BJ (cell line): ENCODE measurements around the gene E2F1. TPM values are rescaled to one million over a fixed set of nuclear protein-coding genes. Genes with fewer than 3 reads are reported as not detected.
"Not testable (repeated sequence)": the region's sequence is repeated elsewhere in the genome, so short reads cannot be mapped to it uniquely, and the experiment has no call there.

Experiments used
- CTCF ChIA-PET: fragments of 350-600 bp; formaldehyde crosslinking; extraction: SDS; loops from one replicate; lab custom pipeline; 2021; ENCODE audit warnings: antibody characterized with exemption, inconsistent platforms; lab: Yijun Ruan, JAX
- POLR2A ChIA-PET: fragments of 300-600 bp; sonication (Branson Sonifier 250); formaldehyde crosslinking; extraction: SDS; loops from one replicate; lab custom pipeline; 2021; ENCODE audit warnings: antibody characterized with exemption; lab: Charles Lee
- DNase-seq: peaks from one replicate; pipeline ENCODE4 v3.0.0-alpha.2; 2011; ENCODE audit warnings: low read depth
- H3K27me3 ChIP-seq: 2 replicates; pipeline ENCODE4 v1.6.0; 2011; ENCODE audit warnings: low read length; ENCODE audit not compliant: control insufficient read depth, insufficient read depth
- H3K36me3 ChIP-seq: 2 replicates; pipeline ENCODE4 v1.5.1; 2011; ENCODE audit warnings: low read length; ENCODE audit not compliant: control insufficient read depth, insufficient read depth
- H3K4me3 ChIP-seq: 2 replicates; pipeline ENCODE4 v1.5.1; 2011; ENCODE audit warnings: low read depth, mild to moderate bottlenecking, control low read depth, low read length
- CTCF ChIP-seq: IDR thresholded peaks from 2 replicates; pipeline ENCODE4 v1.5.1; 2011; ENCODE audit warnings: low read depth, mild to moderate bottlenecking, control low read depth, inconsistent platforms, low read length, moderate library complexity; ENCODE audit not compliant: insufficient read depth
- polyA plus RNA-seq: library from polyadenylated mRNA; depleted of rRNA; stranded (reverse); fragments of >200 nt; gene quantifications from 2 replicates; pipeline ENCODE4 v1.2.3, GENCODE V29; 2011

The E2F1 gene
- polyA plus RNA-seq, 1 experiment, result 7.5 TPM

GRCh38 chr20:33650111-33650752 is 36.0 kb downstream of the E2F1 start:
- Histone ChIP-seq H3K4me3 (no peak overlapping the region), H3K36me3 (peaks cover 1% of the 10 kb centered on the region; the same call in 1 of the 2 replicates), H3K27me3 (no peaks in the 10 kb centered on the region)
- TF ChIP-seq CTCF, result no peak
- POLR2A ChIA-PET, result no interaction called here
- DNase-seq, result no peak
- CTCF ChIA-PET, result interaction anchor here (1.2 kb wide), 1 partner anchor 196 kb away, joined by 3 read pairs; no protein-coding TSS in a partner anchor

- DNase-seq, result no peak
- no peaks in the 10 kb centered on the region for H3K27me3 ChIP-seq
- POLR2A ChIA-PET, result no interaction called here
- H3K36me3 ChIP-seq, result peaks cover 6% of the 10 kb centered on the region
- CTCF ChIA-PET, result interaction anchor here (0.5 to 1.2 kb wide), 3 partner anchors 195 to 503 kb away, joined by 3 read pairs; no protein-coding TSS in a partner anchor
- no peak overlapping the region for H3K4me3 ChIP-seq
- TF ChIP-seq CTCF, result no peak
Measured at GRCh38 chr20:33649201-33649681, 36.9 kb downstream of the E2F1 start.

- Histone ChIP-seq H3K36me3 (peaks cover 6% of the 10 kb centered on the region), H3K27me3 (no peaks in the 10 kb centered on the region), H3K4me3 (no peak overlapping the region)
- DNase-seq, result no peak
- POLR2A ChIA-PET, result no interaction called here
- CTCF ChIA-PET, result interaction anchor here (0.5 to 1.0 kb wide), 4 partner anchors 17 to 504 kb away, joined by 3 to 4 read pairs (median 3); no protein-coding TSS in a partner anchor
- no peak for TF ChIP-seq CTCF
Measured at GRCh38 chr20:33648396-33649004, 37.7 kb downstream of the E2F1 start.

- ChIA-PET POLR2A (interaction anchor here (1.0 kb wide), 1 partner anchor 204 kb away, joined by 3 read pairs; the partner anchor contains the start of gene SNTA1), CTCF (interaction anchor here (0.8 to 1.0 kb wide), 2 partner anchors 16 to 190 kb away, joined by 3 to 4 read pairs; no protein-coding TSS in a partner anchor)
- Histone ChIP-seq H3K4me3 (no peak overlapping the region), H3K36me3 (peaks cover 6% of the 10 kb centered on the region), H3K27me3 (no peaks in the 10 kb centered on the region)
- TF ChIP-seq CTCF, result no peak
- no peak for DNase-seq
Measured at GRCh38 chr20:33647603-33648395, 38.4 kb downstream of the E2F1 start.

GRCh38 chr20:33646959-33647602 is 39.1 kb downstream of the E2F1 start:
- DNase-seq, CTCF ChIA-PET, H3K27me3 ChIP-seq, H3K36me3 ChIP-seq, H3K4me3 ChIP-seq: not testable (repeated sequence)
- POLR2A ChIA-PET, result interaction anchor here (1.0 kb wide), 1 partner anchor 204 kb away, joined by 3 read pairs; the partner anchor contains the start of gene SNTA1
